HG03520 (cell line): ENCODE measurements around the gene LILRB1.
"Not testable (repeated sequence)": the region's sequence is repeated elsewhere in the genome, so short reads cannot be mapped to it uniquely, and the experiment has no call there.

ENCODE experiments used
- ATAC-seq: cut with Tn5 transposase; IDR thresholded peaks from one replicate; pipeline ENCODE4 v1.9.1; 2021; ENCODE audit warnings: mild to moderate bottlenecking, moderate library complexity; ENCODE audit not compliant: unreplicated experiment

Gene LILRB1

DNA sequence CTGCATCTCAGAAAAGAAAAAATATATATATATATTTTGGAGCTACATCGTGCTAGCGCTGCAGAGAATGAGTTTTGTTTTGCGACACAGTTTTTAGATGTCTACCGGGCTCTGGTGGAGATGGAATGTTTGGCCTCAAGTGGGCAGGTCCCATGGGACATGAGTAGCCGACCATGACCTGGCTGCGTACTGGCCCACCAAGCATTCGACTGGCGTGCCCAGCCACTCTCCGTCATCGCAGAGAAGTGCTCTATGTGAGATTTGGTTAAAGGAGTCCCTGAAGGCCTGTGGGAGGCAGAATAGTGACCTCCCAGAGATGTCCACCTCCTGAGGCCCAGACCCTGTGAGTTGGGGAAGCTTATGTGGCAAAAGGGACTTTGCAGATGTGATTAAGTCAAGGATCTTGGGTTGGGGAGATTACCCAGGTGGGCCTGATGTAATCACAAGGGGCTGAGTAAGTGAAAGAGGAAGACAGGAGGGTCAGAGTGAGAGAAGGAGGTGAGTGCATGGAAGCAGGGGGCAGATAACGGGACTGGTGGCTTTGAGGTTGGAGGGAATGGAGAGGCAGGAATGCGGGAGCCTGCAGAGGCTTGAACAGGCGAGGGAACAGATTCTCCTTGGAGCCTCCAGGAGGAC is 31.7 kb downstream of the LILRB1 start:
- ATAC-seq, result no peak

- no peak for ATAC-seq
Measured at GRCh38 chr19:54662730-54663129, 32.4 kb downstream of the LILRB1 start, which contains the start of gene LILRB4. Gene LILRB4 (plus strand): TSS chr19:54662985. CDS start chr19:54663034, 49 bp downstream.

GRCh38 chr19:54665530-54665929 is 35.2 kb downstream of the LILRB1 start:
- no peak for ATAC-seq

- ATAC-seq, result no peak
Measured at GRCh38 chr19:54667217-54667616, 36.9 kb downstream of the LILRB1 start.

- no peak for ATAC-seq
Measured at GRCh38 chr19:54668353-54668752, 38.1 kb downstream of the LILRB1 start.

DNA sequence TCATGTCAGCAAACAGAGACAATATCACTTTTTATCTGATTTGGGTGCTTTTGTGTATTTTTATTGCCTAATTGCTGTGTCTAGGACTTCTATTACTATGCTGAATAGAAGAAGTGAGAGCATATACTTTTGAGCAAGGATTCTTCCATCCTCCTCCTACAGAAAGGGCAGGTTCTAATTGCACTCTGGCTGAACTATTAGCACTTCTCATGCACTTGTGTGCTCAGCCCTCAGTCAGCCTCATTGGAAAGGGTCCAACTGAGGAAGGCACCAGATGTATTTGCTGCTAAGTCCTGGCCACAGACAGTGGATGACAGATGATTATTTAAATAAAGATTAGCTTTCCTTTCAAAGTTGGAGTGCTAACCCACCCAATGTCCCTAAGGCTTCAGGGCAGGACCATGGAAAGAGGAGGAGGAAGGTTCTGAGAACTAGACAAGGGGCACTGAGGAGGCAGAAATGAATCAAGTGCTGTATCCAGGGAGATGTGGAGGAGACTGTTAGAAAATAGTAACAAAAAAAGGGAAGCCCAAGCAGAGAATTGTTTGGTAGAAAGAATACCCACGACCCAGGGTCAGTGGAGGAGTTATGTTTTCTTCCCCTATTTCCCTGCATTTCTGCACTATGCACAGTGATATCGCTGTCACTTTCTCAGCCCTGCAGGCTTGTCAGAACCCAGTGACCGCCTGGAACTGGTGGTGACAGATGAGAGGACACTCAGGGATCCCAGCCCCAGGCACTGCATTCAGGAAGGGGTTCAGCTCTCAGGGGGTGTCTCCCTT is 40.5 kb downstream of the LILRB1 start:
- no peak for ATAC-seq

DNA sequence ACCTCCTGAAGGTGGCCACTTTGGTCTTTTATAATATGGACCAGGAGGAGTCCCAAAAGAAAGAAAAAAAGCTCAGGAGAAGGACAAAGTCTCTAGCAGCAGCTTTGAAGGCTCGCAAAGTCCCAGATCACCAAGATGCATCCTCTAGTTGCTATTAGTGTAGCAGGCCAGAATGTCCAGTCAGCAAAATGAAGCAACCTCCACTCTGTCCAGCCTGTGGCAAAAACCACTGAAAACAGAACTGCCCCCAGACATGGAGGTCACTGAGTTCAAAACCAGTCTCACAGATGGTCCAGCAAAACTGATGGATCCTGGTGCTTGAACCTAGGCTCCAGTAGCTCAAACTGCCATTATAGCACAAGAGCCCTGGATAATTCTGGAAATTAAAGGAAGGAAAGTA is 42.9 kb downstream of the LILRB1 start:
- ATAC-seq, result no peak

DNA sequence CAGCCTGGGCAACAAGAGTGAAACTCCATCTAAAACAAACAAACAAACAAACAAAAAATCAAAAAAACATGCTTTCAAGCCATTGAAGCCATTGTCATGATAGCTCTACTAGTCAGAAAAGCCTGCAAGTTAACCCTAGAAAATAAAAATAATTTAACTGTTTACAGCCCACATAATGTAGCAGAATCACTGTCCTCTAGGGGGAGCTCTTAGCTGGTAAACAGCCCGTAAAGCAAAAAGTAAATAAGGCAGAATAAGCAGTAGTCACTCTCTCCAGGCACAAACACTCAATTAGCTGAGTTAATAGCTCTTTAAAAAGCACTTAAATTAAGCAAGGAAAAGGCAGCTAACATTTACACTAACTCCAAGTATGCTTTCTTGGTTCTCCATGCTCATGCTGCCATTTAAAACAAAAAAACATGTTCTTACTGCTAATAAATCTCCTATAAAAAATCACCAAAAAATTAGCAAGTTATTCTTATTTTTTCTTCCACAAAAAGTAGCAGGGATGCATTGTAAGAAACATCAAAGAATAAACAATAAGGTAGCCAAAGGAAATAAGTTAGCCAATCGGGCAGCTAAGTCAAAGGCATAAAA is 43.8 kb downstream of the LILRB1 start:
- ATAC-seq, result no peak

DNA sequence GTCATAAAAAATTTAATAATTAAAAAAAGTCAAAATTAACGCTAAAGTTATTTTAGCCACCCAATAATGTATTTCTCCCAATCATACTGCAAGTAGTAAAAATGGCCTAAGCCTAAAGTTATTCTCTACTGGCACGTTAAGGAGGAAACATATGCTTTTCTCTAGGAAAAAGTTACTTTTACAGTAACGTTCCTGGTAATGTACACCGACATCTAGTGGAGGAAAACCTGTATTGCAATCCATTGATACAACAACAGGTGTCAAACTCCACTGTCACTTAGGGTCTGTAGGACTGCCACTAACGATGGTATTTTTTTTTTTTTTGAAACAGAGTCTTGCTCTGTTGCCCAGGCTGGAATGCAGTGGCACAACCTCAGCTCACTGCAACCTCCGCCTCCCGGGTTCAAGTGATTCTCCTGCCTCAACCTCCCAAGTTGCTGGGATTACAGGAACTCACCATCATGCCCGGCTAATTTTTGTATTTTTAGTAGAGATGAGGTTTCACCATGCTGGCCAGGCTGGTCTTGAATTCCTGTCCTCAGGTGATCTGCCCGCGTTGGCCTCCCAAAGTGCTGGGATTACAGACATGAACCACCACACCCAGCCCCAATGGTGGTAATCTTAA is 46.0 kb downstream of the LILRB1 start:
- ATAC-seq, result not testable (repeated sequence)

- ATAC-seq, result no peak
Measured at GRCh38 chr19:54677217-54677616, 46.9 kb downstream of the LILRB1 start.

DNA sequence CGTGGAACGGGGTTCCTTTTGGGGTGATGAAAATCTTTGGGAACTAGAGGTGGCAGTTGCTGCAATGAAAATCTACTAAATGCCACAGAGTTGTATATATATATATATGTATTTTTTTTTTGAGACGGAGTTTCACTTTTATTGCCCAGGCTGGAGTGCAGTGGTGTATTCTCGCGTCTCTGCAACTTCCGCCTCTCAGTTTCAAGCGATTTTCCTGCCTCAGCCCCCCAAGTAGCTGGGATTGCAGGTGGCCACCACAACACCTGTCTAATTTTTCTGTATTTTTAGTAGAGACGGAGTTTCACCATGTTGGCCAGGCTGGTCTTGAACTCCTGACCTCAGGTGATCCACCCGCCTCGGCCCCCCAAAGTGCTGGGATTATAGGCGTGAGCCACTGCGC is 51.3 kb downstream of the LILRB1 start:
- not testable (repeated sequence) for ATAC-seq

- ATAC-seq, result no peak
Measured at GRCh38 chr19:54682306-54682856, 52.1 kb downstream of the LILRB1 start.

DNA sequence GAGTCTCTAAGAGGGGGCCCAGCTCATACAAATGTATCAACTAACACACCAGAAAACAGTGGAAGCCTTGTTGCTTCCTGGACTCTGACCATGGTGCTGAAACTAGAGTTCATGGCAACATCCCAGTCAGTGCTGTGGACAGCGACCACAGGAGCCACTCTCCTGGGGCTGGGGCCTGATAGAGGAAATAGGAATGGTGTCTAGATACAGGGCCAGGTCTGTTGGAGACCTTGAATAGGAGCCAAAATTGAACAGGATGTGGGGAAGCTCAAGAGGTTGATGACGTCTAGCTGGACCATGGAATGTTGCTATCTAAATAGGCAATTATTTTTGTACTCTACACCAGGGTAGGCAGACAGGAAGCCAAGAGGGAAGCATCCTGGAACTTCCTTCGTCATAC is 54.2 kb downstream of the LILRB1 start:
- ATAC-seq, result no peak
